HL-60 (cell line): ENCODE data around the gene PADI2.

ENCODE experiments used
- DNase-seq, 2 experiments: peaks; one replicate each; pipeline ENCODE4 v3.0.0-alpha.2; 2010 to 2020; ENCODE audit warnings: low read depth in 1 of 2, low spot score in 1 of 2
- H3K27ac ChIP-seq: fragments of 250-450 bp; sonication (Bioruptor Pico); replicated peaks from 2 replicates; pipeline ENCODE4 v1.5.1; 2020; ENCODE audit warnings: mild to moderate bottlenecking, moderate library complexity
- H3K27me3 ChIP-seq: fragments of 250-450 bp; sonication (Bioruptor Pico); 2 replicates; pipeline ENCODE4 v1.5.1; 2021; ENCODE audit warnings: mild to moderate bottlenecking, moderate library complexity; ENCODE audit not compliant: insufficient read depth, poor library complexity, severe bottlenecking
- H3K4me3 ChIP-seq: replicated peaks from 2 replicates; pipeline ENCODE4 v1.5.1; 2011; ENCODE audit warnings: mild to moderate bottlenecking, control low read depth, low read length; ENCODE audit not compliant: insufficient read depth
- CTCF ChIP-seq: IDR thresholded peaks from one replicate; pipeline ENCODE4 v1.5.1; 2011; ENCODE audit warnings: low read length, control low read depth, inconsistent platforms; ENCODE audit not compliant: insufficient read depth
- GABPA ChIP-seq: IDR thresholded peaks from 2 replicates; pipeline ENCODE4 v1.6.1; 2012; ENCODE audit warnings: low read depth
- POLR2AphosphoS5 ChIP-seq: IDR thresholded peaks from 2 replicates; pipeline ENCODE4 v1.6.1; 2012; ENCODE audit warnings: low read depth
- REST ChIP-seq: IDR thresholded peaks from 2 replicates; pipeline ENCODE4 v1.6.1; 2012; ENCODE audit warnings: low read depth; ENCODE audit not compliant: insufficient replicate concordance
- SPI1 ChIP-seq: IDR thresholded peaks from 2 replicates; pipeline ENCODE4 v1.6.1; 2012; ENCODE audit warnings: low read depth, mild to moderate bottlenecking, borderline replicate concordance

Gene PADI2

GRCh38 chr1:17158961-17159360, 39.7 kb upstream of the PADI2 start:
- TF ChIP-seq CTCF (no peak), GABPA (no peak), REST (no peak), SPI1 (no peak), POLR2AphosphoS5 (no peak)
- Histone ChIP-seq H3K27me3 (no peaks in the 10 kb centered on the region), H3K27ac (no peak overlapping the region), H3K4me3 (no peak overlapping the region)
- no peak for DNase-seq

- Histone ChIP-seq H3K27me3 (no peaks in the 10 kb centered on the region), H3K27ac (no peak overlapping the region), H3K4me3 (no peak overlapping the region)
- DNase-seq: no peak
- TF ChIP-seq CTCF: no peak
- no peak for TF ChIP-seq POLR2AphosphoS5
- no peak for TF ChIP-seq GABPA
- TF ChIP-seq SPI1: no peak
- TF ChIP-seq REST: no peak
These were observed 36.9 kb upstream of the PADI2 start for GRCh38 chr1:17156108-17156507.

- DNase-seq: no peak
- H3K4me3 ChIP-seq: no peak overlapping the region
- no peak overlapping the region for H3K27ac ChIP-seq
- TF ChIP-seq GABPA (no peak), POLR2AphosphoS5 (no peak), REST (no peak), CTCF (no peak), SPI1 (no peak)
- no peaks in the 10 kb centered on the region for H3K27me3 ChIP-seq
These were observed 36.1 kb upstream of the PADI2 start for GRCh38 chr1:17155257-17155920.
